LoVo (cell line): ENCODE data around the gene USF1.
"Not testable (repeated sequence)": the region's sequence is repeated elsewhere in the genome, so short reads cannot be mapped to it uniquely, and the experiment has no call there.

ENCODE experiments used
- DNase-seq: peaks from one replicate; pipeline ENCODE4 v3.0.0-alpha.2; 2016; ENCODE audit warnings: low spot score

Gene USF1

GRCh38 chr1:161019751-161020495 is 25.9 kb downstream of the USF1 start:
- no peak for DNase-seq

GRCh38 chr1:161019111-161019660 is 26.6 kb downstream of the USF1 start:
- DNase-seq: not testable (repeated sequence)

- no peak for DNase-seq
Measured at GRCh38 chr1:161018631-161018930, 27.2 kb downstream of the USF1 start.

- no peak for DNase-seq
Measured at GRCh38 chr1:161017756-161018630, 27.8 kb downstream of the USF1 start.

- DNase-seq: not testable (repeated sequence)
Measured at GRCh38 chr1:161017181-161017580, 28.6 kb downstream of the USF1 start.

GRCh38 chr1:161016683-161017082 is 29.1 kb downstream of the USF1 start:
- not testable (repeated sequence) for DNase-seq

GRCh38 chr1:161013488-161014230 is 32.1 kb downstream of the USF1 start:
- DNase-seq: peak; percentile 71

- no peak for DNase-seq
Measured at GRCh38 chr1:161013131-161013487, 32.7 kb downstream of the USF1 start.

- DNase-seq: no peak
Measured at GRCh38 chr1:161012420-161012819, 33.4 kb downstream of the USF1 start.

- DNase-seq: no peak
Measured at GRCh38 chr1:161009602-161010211, 36.1 kb downstream of the USF1 start.

- no peak for DNase-seq
Measured at GRCh38 chr1:161008869-161009510, 36.8 kb downstream of the USF1 start.

- DNase-seq: no peak
Measured at GRCh38 chr1:161007369-161007768, 38.4 kb downstream of the USF1 start.

- DNase-seq: no peak
Measured at GRCh38 chr1:161006563-161006962, 39.2 kb downstream of the USF1 start.

- DNase-seq: no peak
Measured at GRCh38 chr1:161001525-161001924, 44.3 kb downstream of the USF1 start.

- DNase-seq: no peak
Measured at GRCh38 chr1:161000736-161001480, 44.9 kb downstream of the USF1 start.

GRCh38 chr1:160999376-160999775 is 46.4 kb downstream of the USF1 start:
- no peak for DNase-seq

- peak; percentile 32 for DNase-seq
Measured at GRCh38 chr1:160997323-160998038, 48.3 kb downstream of the USF1 start.

GRCh38 chr1:160996178-160996577 is 49.6 kb downstream of the USF1 start:
- peak; percentile 41 for DNase-seq

GRCh38 chr1:160993544-160994193 is 52.1 kb downstream of the USF1 start:
- no peak for DNase-seq

GRCh38 chr1:160992036-160992435 is 53.7 kb downstream of the USF1 start:
- not testable (repeated sequence) for DNase-seq
